ENCODE data around the gene ARHGAP8.

Gene ARHGAP8

GRCh38 chr22:44807915-44808690 lies 55.7 kb downstream of the ARHGAP8 start:
- no peak for DNase-seq

GRCh38 chr22:44809456-44809855 lies 57.1 kb downstream of the ARHGAP8 start:
- DNase-seq, result no peak

- DNase-seq, result no peak
Observed at GRCh38 chr22:44811141-44811540, 58.8 kb downstream of the ARHGAP8 start.

GRCh38 chr22:44813416-44813815 lies 61.0 kb downstream of the ARHGAP8 start:
- no peak for DNase-seq

- no peak for DNase-seq
Observed at GRCh38 chr22:44814266-44815098, 62.1 kb downstream of the ARHGAP8 start.

GRCh38 chr22:44815099-44816070 lies 63.0 kb downstream of the ARHGAP8 start:
- DNase-seq, result no peak

- DNase-seq, result no peak
Observed at GRCh38 chr22:44816141-44816540, 63.8 kb downstream of the ARHGAP8 start.

- DNase-seq, result no peak
Observed at GRCh38 chr22:44818727-44819126, 66.4 kb downstream of the ARHGAP8 start.

- no peak for DNase-seq
Observed at GRCh38 chr22:44819966-44820631, 67.7 kb downstream of the ARHGAP8 start.

- DNase-seq, result no peak
Observed at GRCh38 chr22:44821741-44822475, 69.5 kb downstream of the ARHGAP8 start.

GRCh38 chr22:44822534-44822933 lies 70.2 kb downstream of the ARHGAP8 start:
- no peak for DNase-seq

GRCh38 chr22:44823396-44823795 lies 71.0 kb downstream of the ARHGAP8 start:
- DNase-seq, result no peak

GRCh38 chr22:44823806-44824205 lies 71.4 kb downstream of the ARHGAP8 start:
- DNase-seq, result no peak

GRCh38 chr22:44824271-44824670 lies 71.9 kb downstream of the ARHGAP8 start:
- no peak for DNase-seq

GRCh38 chr22:44825310-44826150 lies 73.2 kb downstream of the ARHGAP8 start:
- DNase-seq, result no peak

GRCh38 chr22:44827666-44828190 lies 75.4 kb downstream of the ARHGAP8 start:
- DNase-seq, result no peak

- no peak for DNase-seq
Observed at GRCh38 chr22:44828193-44828592, 75.8 kb downstream of the ARHGAP8 start.

GRCh38 chr22:44831885-44832284 lies 79.5 kb downstream of the ARHGAP8 start:
- DNase-seq, result no peak

GRCh38 chr22:44834065-44834464 lies 81.7 kb downstream of the ARHGAP8 start:
- DNase-seq, result no peak

GRCh38 chr22:44837481-44837880 lies 85.1 kb downstream of the ARHGAP8 start:
- no peak for DNase-seq
